Breast epithelium (tissue), 3 donors: Measurements from ENCODE around the gene LRRFIP1.

Experiments used
- CTCF ChIP-seq, 3 donors: fragments of 450-650 bp; IDR thresholded peaks; one replicate each; pipeline ENCODE4 v1.5.1; 2016 to 2017; ENCODE audit warnings: antibody characterized with exemption in 3 of 3, mild to moderate bottlenecking in 3 of 3, moderate library complexity in 3 of 3
- POLR2A ChIP-seq: fragments of 450-650 bp; IDR thresholded peaks from one replicate; pipeline ENCODE4 v1.6.1; 2016; ENCODE audit warnings: antibody characterized with exemption, mild to moderate bottlenecking, moderate library complexity
- POLR2AphosphoS5 ChIP-seq, 3 donors: sonication (generic); formaldehyde crosslinking; IDR thresholded peaks; one replicate each; pipeline ENCODE4 v1.6.1; 2017; ENCODE audit warnings: antibody characterized with exemption in 3 of 3

- no peak for TF ChIP-seq POLR2A
- TF ChIP-seq CTCF (IDR thresholded peaks at IDR 0.05), result no peak
- TF ChIP-seq POLR2AphosphoS5 (IDR thresholded peaks at IDR 0.05), result no peak
Measured at GRCh38 chr2:237688081-237688480, 60.7 kb downstream of the LRRFIP1 start.
